Neuronal stem cell (in vitro differentiated cells): Measurements from ENCODE around the gene TPD52L1.
"Not testable (repeated sequence)": the region's sequence is repeated elsewhere in the genome, so short reads cannot be mapped to it uniquely, and the experiment has no call there.

Experiments
- DNase-seq: peaks from one replicate; pipeline ENCODE4 v3.0.0-alpha.2; 2013; ENCODE audit warnings: low spot score
- H2AFZ ChIP-seq: one replicate; pipeline ENCODE4 v1.6.1; 2013; ENCODE audit warnings: mild to moderate bottlenecking, low read length, inconsistent platforms
- H2AK5ac ChIP-seq: 2 replicates; pipeline ENCODE4 v1.6.1; 2013; ENCODE audit warnings: low read depth, mild to moderate bottlenecking, inconsistent platforms, low read length, moderate library complexity, mixed read lengths
- H2BK120ac ChIP-seq: 2 replicates; pipeline ENCODE4 v1.6.1; 2013; ENCODE audit warnings: low read depth, mild to moderate bottlenecking, inconsistent platforms, low read length, moderate library complexity, mixed read lengths
- H2BK12ac ChIP-seq: one replicate; pipeline ENCODE4 v1.6.1; 2013; ENCODE audit warnings: low read length, inconsistent platforms
- H2BK15ac ChIP-seq: 2 replicates; pipeline ENCODE4 v1.6.1; 2013; ENCODE audit warnings: mild to moderate bottlenecking, low read length, inconsistent platforms, mixed read lengths
- H2BK5ac ChIP-seq: one replicate; pipeline ENCODE4 v1.6.1; 2013; ENCODE audit warnings: inconsistent platforms, mild to moderate bottlenecking, low read length, moderate library complexity
- H3K14ac ChIP-seq: one replicate; pipeline ENCODE4 v1.6.1; 2013; ENCODE audit warnings: low read length, inconsistent platforms
- H3K18ac ChIP-seq: 2 replicates; pipeline ENCODE4 v1.6.1; 2013; ENCODE audit warnings: low read length, inconsistent platforms
- H3K23ac ChIP-seq: 2 replicates; pipeline ENCODE4 v1.6.1; 2013; ENCODE audit warnings: low read depth, mild to moderate bottlenecking, mixed read lengths, low read length, inconsistent platforms; ENCODE audit not compliant: poor library complexity
- H3K27ac ChIP-seq: replicated peaks from 3 replicates; pipeline ENCODE4 v1.5.1; 2013; ENCODE audit warnings: low read length, inconsistent platforms
- H3K27me3 ChIP-seq, 3 experiments: 2 replicates each; pipeline ENCODE4 v1.6.1; 2013; ENCODE audit warnings: low read length in 3 of 3, mild to moderate bottlenecking in 2 of 3, inconsistent platforms in 1 of 3, low read depth in 1 of 3, mixed read lengths in 1 of 3, moderate library complexity in 1 of 3; ENCODE audit not compliant: control insufficient read depth in 3 of 3, insufficient read depth in 3 of 3
- H3K36me3 ChIP-seq, 2 donors: replicated peaks in 1 of 2; 2 replicates each; pipeline ENCODE4 v1.6.1; 2013; ENCODE audit warnings: low read length in 2 of 2; ENCODE audit not compliant: control insufficient read depth in 2 of 2, insufficient read depth in 2 of 2
- H3K4ac ChIP-seq: 2 replicates; pipeline ENCODE4 v1.6.1; 2013; ENCODE audit warnings: inconsistent platforms, mild to moderate bottlenecking, low read length, moderate library complexity
- H3K4me1 ChIP-seq, 2 donors: 1 replicate in 1 of 2; 2 replicates in 1 of 2; pipeline ENCODE4 v1.6.1; 2013; ENCODE audit warnings: low read length in 2 of 2, low read depth in 1 of 2; ENCODE audit not compliant: control insufficient read depth in 2 of 2, insufficient read depth in 1 of 2
- H3K4me2 ChIP-seq: one replicate; pipeline ENCODE4 v1.6.1; 2013; ENCODE audit warnings: mild to moderate bottlenecking, low read length, inconsistent platforms; ENCODE audit not compliant: insufficient read depth, poor library complexity, severe bottlenecking
- H3K4me3 ChIP-seq, 2 donors: 2 replicates each; pipeline ENCODE4 v1.5.1; 2013; ENCODE audit warnings: low read length in 2 of 2, mild to moderate bottlenecking in 2 of 2, inconsistent platforms in 1 of 2, moderate library complexity in 1 of 2
- H3K79me1 ChIP-seq: one replicate; pipeline ENCODE4 v1.6.1; 2013; ENCODE audit warnings: low read depth, mild to moderate bottlenecking, inconsistent platforms, low read length, moderate library complexity
- H3K9ac ChIP-seq: one replicate; pipeline ENCODE4 v1.6.1; 2013; ENCODE audit warnings: mild to moderate bottlenecking, low read depth, low read length, inconsistent platforms; ENCODE audit not compliant: poor library complexity
- H3K9me3 ChIP-seq, 2 donors: replicated peaks in 1 of 2; 2 replicates each; pipeline versions ENCODE3 to v1.6.1; 2013; ENCODE audit warnings: low read length in 2 of 2, mild to moderate bottlenecking in 2 of 2, inconsistent platforms in 1 of 2, low read depth in 1 of 2, mixed read lengths in 1 of 2, moderate library complexity in 1 of 2; ENCODE audit not compliant: control insufficient read depth in 2 of 2, insufficient read depth in 1 of 2
- H4K8ac ChIP-seq: one replicate; pipeline ENCODE4 v1.6.1; 2013; ENCODE audit warnings: low read depth, mild to moderate bottlenecking, inconsistent platforms, low read length, moderate library complexity
- H4K91ac ChIP-seq: one replicate; pipeline ENCODE4 v1.6.1; 2013; ENCODE audit warnings: low read length, low read depth, mild to moderate bottlenecking, inconsistent platforms; ENCODE audit not compliant: poor library complexity
- WGBS, 2 donors: extraction: QIAGEN DNeasy Blood & Tissue Kit; methylation state at CpG; one replicate each; pipeline ENCODE4 v1.1.7; 2013; ENCODE audit warnings: missing lambda C conversion rate in 2 of 2, mixed read lengths in 1 of 2; ENCODE audit not compliant: insufficient read length in 2 of 2, insufficient replicate concordance in 1 of 2; ENCODE audit errors: extremely low coverage in 2 of 2; 5-methylcytosine and 5-hydroxymethylcytosine counted together

TPD52L1 gene

DNA sequence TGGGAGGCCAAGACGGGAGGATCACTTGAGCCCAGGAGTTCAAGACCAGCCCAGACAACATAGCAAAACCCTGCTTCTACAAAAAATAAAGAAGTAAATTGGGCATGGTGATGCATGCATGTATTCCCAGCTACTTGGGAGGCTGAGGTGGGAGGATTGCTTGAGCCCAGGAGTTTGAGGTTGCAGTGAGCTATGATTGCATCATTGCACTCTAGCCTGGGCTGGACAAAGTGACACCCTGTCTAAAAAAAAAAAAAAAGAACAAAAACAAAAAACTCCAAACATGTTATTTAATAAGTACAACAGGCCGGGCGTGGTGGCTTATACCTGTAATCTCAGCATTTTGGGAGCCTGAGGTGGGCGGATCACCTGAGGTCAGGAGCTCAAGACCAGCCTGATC, 9.8 kb downstream of the TPD52L1 start:
- not testable (repeated sequence) for H3K36me3 ChIP-seq, H2BK15ac ChIP-seq, H4K8ac ChIP-seq, H3K9me3 ChIP-seq, H3K23ac ChIP-seq, H3K18ac ChIP-seq, H2AK5ac ChIP-seq, H4K91ac ChIP-seq, H3K4ac ChIP-seq, H2AFZ ChIP-seq, H2BK12ac ChIP-seq, H3K79me1 ChIP-seq, H3K9ac ChIP-seq, DNase-seq, H3K14ac ChIP-seq, H2BK120ac ChIP-seq, H3K4me1 ChIP-seq, H3K4me3 ChIP-seq, H3K4me2 ChIP-seq, H2BK5ac ChIP-seq, H3K27ac ChIP-seq
- H3K27me3 ChIP-seq, result peaks cover 0 to 10% (median 0%) of the 10 kb centered on the region in 3 experiments
- WGBS, 2 donors, result no CpG with 5 or more reads among the region's 4 CpGs

DNA sequence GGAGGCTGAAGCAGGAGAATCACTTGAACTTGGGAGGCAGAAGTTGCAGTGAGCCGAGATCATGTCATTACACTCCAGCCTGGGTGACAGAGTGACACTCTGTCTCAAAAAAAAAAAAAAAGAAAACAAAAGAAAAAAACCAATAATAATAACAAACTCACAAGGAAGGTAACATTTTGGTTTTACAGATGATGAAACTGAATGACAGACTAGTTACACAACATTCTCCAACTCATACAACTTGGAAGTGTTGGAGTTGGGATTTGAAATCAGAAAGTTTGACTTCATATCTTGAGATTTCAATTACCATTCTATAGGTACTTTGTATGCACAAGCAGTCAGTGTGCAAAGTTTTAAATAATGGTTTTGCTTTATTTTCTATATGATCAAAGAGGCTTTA, 10.2 kb downstream of the TPD52L1 start:
- WGBS, 2 donors, result no CpG with 5 or more reads among the region's 1 CpG
- DNase-seq, result no peak
- no peak overlapping the region for H3K14ac ChIP-seq
- no peak overlapping the region for H3K4me3 ChIP-seq
- no peak overlapping the region for H2AFZ ChIP-seq
- H4K91ac ChIP-seq, result no peak overlapping the region
- H3K18ac ChIP-seq, result no peak overlapping the region
- H3K4me1 ChIP-seq, result no peaks in the 10 kb centered on the region
- no peak overlapping the region for H3K4ac ChIP-seq
- H3K79me1 ChIP-seq, result no peaks in the 10 kb centered on the region
- no peak overlapping the region for H2BK5ac ChIP-seq
- H3K9me3 ChIP-seq, result no peaks in the 10 kb centered on the region
- H2BK15ac ChIP-seq, result no peak overlapping the region
- H2BK12ac ChIP-seq, result no peak overlapping the region
- no peak overlapping the region for H2AK5ac ChIP-seq
- no peak overlapping the region for H3K4me2 ChIP-seq
- H3K27ac ChIP-seq, result no peak overlapping the region
- H3K36me3 ChIP-seq, result no peaks in the 10 kb centered on the region
- peaks cover 0 to 10% (median 0%) of the 10 kb centered on the region in 3 experiments for H3K27me3 ChIP-seq
- H2BK120ac ChIP-seq, result no peak overlapping the region
- H4K8ac ChIP-seq, result no peak overlapping the region
- no peak overlapping the region for H3K9ac ChIP-seq
- no peak overlapping the region for H3K23ac ChIP-seq

GRCh38 chr6:125164696-125165095, 11.1 kb downstream of the TPD52L1 start:
- Histone ChIP-seq H3K36me3 (no peaks in the 10 kb centered on the region), H4K91ac (no peak overlapping the region), H3K4me1 (no peaks in the 10 kb centered on the region), H2BK5ac (no peak overlapping the region), H3K4me2 (no peak overlapping the region), H4K8ac (no peak overlapping the region), H3K9me3 (no peaks in the 10 kb centered on the region), H3K9ac (no peak overlapping the region), H2BK15ac (no peak overlapping the region), H3K4ac (no peak overlapping the region), H3K27ac (no peak overlapping the region), H3K14ac (no peak overlapping the region), H3K23ac (no peak overlapping the region), H2BK12ac (no peak overlapping the region), H2AK5ac (no peak overlapping the region), H3K18ac (no peak overlapping the region), H2BK120ac (no peak overlapping the region), H3K27me3 (peaks cover 0 to 10% (median 0%) of the 10 kb centered on the region in 3 experiments), H3K4me3 (no peak overlapping the region), H2AFZ (no peak overlapping the region), H3K79me1 (no peaks in the 10 kb centered on the region)
- WGBS, 2 donors, result no CpG with 5 or more reads among the region's 4 CpGs
- no peak for DNase-seq

DNA sequence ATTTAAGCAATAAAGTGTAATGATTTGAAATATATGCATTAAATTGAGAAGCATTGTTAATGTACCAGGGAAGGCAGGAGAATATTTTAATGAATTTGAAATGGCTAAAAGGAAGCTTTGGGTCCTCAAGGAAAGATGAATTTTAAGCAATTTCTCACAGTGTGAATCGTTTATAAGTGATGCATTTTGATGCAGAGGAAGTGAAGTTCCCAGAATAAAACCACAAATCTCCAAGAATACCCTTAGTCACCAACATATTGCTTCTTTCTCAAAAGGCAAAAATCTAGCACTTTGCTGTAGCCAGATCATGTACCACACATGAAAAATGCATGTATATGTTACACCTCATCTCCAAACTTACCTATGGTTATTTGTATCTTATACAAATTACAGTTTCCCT, 11.7 kb downstream of the TPD52L1 start:
- Histone ChIP-seq H2BK15ac (no peak overlapping the region), H3K4me1 (no peaks in the 10 kb centered on the region), H3K27me3 (peaks cover 0 to 10% (median 0%) of the 10 kb centered on the region in 3 experiments), H3K4ac (no peak overlapping the region), H3K14ac (no peak overlapping the region), H3K9ac (no peak overlapping the region), H2AFZ (no peak overlapping the region), H2BK5ac (no peak overlapping the region), H3K36me3 (no peaks in the 10 kb centered on the region), H3K27ac (no peak overlapping the region), H3K18ac (no peak overlapping the region), H4K91ac (no peak overlapping the region), H2BK12ac (no peak overlapping the region), H3K4me3 (no peak overlapping the region), H3K23ac (no peak overlapping the region), H4K8ac (no peak overlapping the region), H3K4me2 (no peak overlapping the region), H2AK5ac (no peak overlapping the region), H3K9me3 (no peaks in the 10 kb centered on the region), H3K79me1 (no peaks in the 10 kb centered on the region), H2BK120ac (no peak overlapping the region)
- no CpG with 5 or more reads among the region's 1 CpG for WGBS, 2 donors
- DNase-seq, result no peak
